ENCODE data around the gene KRTAP4-8. TPM values are rescaled to one million over a fixed set of nuclear protein-coding genes. Genes with fewer than 3 reads are reported as not detected.

KRTAP4-8 gene
- total RNA-seq = not detected in 2 replicates

DNA sequence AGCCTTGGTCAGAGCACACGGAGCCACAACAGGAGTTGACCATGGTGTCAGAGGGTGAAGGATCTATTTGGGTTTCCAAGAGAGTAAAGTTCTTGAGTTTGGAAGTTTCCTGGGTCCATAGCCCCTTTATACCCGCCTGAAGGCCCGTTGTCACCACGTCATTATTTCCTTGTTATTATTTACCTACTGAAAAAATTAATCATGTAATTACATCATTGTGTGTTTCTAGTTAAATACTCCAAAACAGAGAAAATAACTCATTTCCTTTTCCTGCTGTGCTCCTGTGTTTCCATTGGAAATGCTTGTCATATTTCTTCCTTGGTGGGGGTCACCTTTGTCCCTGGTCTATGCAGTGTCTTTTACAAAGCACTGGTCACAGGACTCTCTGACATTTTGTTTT lies at the start of gene KRTAP4-8:
TSS of gene KRTAP4-8 (minus strand) at position 101 of the 400 bp plus-strand sequence. CDS start at position 43, 58 bp downstream.

DNA sequence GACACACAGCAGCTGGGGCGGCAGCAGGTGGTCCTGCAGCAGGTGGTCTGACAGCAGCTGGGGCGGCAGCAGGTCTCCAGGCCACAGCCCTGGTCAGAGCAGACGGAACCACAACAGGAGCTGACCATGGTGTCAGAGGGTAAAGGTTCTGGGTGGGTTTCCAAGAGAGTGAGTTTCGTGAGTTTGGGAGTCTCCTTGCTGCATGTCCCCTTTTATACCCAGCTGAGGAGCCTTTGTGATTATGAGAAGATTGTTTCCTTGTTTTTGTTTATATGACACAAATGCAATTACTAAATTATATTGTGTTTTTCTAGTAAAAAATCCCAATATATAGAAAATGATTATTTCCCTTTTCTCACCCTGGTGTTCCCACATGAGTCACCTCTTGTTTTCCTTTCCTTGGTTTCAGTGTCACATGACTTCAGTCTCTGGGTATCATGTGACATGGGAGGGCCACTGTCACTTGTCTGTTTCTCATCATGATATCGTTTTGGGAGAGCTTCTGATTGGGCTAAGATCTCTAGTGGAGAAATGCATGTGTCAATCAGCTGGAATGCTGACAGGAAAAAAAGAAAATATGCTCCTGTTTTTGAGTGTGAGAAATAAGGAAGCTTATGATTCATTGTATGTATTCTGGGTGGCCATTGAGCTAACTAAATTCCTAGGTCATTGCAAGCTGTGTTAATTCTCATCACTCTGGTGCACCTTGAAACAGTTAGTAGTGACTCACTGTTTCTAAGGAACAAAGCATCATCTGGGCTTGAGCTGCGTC lies 42.6 kb upstream of the KRTAP4-8 start, which contains the start of gene KRTAP4-6:
TSS of gene KRTAP4-6 (minus strand) at position 185 of the 772 bp plus-strand sequence. CDS start at position 128, 57 bp downstream.

DNA sequence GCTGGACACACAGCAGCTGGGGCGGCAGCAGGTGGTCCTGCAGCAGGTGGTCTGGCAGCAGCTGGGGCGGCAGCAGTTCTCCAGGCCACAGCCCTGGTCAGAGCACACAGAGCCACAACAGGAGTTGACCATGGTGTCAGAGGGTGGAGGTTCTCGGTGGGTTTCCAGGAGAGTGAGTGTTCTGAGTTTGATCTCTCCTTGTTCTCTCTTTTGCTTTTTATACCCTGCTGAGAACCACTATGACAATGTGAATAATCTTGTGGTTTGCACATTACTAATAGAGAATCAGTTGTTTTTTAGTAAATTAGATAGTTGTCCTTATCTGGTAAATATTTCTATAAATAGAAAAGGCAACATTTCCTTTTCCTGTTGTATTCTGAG lies 26.0 kb upstream of the KRTAP4-8 start, which contains the start of gene KRTAP4-12:
TSS of gene KRTAP4-12 (minus strand) at position 192 of the 381 bp plus-strand sequence. CDS start at position 132, 60 bp downstream.

DNA sequence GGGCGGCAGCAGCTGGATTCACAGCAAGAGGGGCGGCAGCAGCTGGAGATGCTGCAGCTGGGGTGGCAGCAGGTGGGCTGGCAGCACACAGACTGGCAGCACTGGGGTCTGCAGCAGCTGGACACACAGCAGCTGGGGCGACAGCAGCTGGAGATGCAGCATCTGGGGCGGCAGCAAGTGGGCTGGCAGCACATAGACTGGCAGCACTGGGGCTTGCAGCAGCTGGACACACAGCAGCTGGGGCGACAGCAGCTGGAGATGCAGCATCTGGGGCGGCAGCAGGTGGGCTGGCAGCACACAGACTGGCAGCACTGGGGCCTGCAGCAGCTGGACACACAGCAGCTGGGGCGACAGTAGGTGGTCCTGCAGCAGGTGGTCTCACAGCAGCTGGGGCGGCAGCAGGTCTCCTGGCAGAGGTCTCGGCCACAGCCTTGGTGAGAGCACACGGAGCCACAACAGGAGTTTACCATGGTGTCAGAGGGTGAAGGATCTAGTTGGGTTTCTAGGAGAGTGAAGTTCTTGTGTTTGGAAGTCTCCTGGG lies 20.0 kb upstream of the KRTAP4-8 start, which contains the start of gene KRTAP4-11:
TSS of gene KRTAP4-11 (minus strand) at position 528 of the 541 bp plus-strand sequence. CDS start at position 470, 58 bp downstream.

DNA sequence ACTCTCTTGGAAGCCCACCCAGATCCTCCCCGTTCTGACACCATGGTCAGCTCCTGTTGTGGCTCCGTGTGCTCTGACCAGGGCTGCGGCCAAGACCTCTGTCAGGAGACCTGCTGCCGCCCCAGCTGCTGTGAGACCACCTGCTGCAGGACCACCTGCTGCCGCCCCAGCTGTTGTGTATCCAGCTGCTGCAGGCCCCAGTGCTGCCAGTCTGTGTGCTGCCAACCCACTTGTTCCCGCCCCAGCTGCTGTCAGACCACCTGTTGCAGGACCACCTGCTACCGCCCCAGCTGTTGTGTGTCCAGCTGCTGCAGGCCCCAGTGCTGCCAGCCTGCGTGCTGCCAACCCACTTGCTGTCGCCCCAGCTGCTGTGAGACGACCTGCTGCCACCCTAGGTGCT lies 7.4 kb upstream of the KRTAP4-8 start, which contains the start of gene KRTAP4-9:
TSS of gene KRTAP4-9 (plus strand) at position 43 of the 400 bp plus-strand sequence. CDS start at position 43, 0 bp downstream.

DNA sequence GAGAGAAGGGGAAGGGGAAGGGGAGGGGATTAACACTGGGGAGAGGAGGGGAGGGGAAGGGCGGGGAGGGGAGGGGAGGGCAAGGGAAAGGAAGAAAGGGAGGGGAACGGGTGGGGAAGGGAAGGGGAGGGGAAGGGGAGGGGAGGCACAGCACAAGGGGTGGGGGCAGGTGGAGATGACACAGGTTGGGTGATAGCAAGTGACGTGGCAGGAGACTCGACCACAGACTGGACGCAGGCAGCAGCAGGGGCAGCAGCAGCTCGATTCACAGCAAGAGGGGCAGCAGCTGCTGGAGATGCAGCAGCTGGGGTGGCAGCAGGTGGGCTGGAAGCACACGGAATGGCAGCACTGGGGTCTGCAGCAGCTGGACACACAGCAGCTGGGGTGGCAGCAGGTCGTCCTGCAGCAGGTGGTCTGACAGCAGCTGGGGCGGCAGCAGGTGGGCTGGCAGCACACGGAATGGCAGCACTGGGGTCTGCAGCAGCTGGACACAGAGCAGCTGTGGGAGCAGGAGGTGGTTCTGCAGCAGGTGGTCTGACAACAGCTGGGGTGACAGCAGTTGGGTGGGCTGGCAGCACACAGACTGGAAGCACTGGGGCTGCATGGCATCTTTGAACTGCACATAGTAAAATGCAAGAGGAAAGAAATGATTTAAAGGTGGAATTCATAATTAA lies 3.8 kb upstream of the KRTAP4-8 start, which contains the start of gene KRTAP4-16:
TSS of gene KRTAP4-16 (minus strand) at position 624 of the 674 bp plus-strand sequence. CDS start at position 624, 0 bp downstream.

DNA sequence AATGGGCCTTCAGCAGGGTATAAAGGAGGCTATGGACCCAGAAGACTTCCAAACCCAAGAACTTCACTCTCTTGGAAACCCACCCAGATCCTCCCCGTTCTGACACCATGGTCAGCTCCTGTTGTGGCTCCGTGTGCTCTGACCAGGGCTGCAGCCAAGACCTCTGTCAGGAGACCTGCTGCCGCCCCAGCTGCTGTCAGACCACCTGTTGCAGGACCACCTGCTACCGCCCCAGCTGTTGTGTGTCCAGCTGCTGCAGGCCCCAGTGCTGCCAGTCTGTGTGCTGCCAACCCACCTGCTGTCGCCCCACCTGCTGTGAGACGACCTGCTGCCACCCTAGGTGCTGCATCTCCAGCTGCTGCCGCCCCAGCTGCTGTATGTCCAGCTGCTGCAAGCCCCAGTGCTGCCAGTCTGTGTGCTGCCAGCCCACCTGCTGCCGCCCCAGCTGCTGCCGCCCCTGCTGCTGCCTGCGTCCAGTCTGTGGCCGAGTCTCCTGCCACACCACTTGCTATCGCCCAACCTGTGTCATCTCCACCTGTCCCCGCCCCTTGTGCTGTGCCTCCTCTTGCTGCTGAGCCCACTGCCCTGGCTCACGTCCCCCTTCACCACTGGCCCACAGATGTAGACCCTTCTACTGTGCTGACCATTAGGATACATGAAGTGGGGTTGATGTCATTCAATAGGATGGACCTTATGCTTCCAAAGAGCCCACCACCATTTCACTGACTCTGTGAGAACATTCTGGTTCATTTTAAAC lies 13.7 kb downstream of the KRTAP4-8 start, which contains the start of gene KRTAP4-7:
TSS of gene KRTAP4-7 (plus strand) at position 51 of the 757 bp plus-strand sequence. CDS start at position 108, 57 bp downstream.

DNA sequence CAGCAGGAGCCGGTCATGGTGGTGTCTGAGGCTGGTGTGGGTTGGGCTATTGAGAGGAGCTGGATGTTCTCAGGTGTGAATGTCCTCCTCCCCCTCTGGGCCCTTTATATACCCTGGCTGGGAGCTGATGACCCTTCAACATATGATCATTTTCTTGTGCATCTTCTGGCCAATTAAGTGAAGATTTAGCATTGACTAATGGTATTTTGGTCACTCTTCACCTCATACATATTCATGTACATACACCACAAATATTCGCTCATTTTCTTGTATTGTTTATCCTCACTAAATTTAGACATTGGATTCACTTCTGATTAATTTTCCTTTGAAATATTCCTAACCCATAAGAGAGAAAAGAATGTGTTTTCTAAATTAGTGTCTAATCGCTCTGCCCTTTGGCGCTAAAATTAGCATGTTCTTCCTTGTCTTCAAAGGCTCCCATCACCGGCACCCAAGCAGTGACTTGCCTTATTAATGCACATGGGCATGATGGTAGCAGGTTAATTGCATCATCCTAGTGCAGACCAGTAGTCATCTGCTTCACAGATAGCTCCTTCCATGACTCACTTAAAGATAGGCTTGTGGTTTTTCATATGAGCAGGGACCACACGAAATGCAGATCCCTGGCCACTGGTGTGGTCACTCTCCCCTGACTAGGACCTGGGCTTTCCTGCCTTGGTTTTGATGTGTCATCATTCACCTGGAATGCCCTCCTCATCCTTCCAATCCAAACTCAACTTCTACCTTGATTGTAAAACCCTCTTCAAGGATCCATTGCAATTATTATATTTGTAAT lies 31.9 kb downstream of the KRTAP4-8 start, which contains the start of gene KRTAP2-4:
TSS of gene KRTAP2-4 (minus strand) at position 51 of the 796 bp plus-strand sequence. CDS start at position 17, 34 bp downstream.

DNA sequence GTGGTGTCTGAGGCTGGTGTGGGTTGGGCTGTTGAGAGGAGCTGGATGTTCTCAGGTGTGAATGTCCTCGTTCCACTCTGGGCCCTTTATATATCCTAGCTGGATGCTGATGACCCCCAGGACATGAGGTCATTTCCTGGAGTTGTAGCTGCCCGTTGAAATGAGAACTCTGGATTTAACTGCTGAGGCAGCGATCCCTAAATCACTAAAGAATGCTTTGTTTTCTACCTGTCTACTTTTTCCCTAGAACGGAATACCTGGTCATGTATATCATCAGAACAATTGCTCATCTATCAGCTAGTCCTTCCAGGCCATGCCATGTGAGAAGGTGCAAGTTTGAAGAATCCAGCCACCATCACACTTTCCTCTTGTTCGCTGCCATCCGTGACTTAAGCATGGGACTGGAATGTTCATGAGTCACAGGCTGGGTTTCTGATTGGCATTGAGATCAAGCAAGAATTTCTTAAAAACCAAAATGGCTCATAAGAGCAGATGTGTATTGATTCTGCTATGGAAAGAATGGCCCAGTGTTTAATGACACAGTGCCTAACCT lies 37.8 kb downstream of the KRTAP4-8 start, which contains the start of gene KRTAP2-3:
TSS of gene KRTAP2-3 (minus strand) at position 63 of the 553 bp plus-strand sequence. CDS start 64 bp downstream, outside the sequence.

DNA sequence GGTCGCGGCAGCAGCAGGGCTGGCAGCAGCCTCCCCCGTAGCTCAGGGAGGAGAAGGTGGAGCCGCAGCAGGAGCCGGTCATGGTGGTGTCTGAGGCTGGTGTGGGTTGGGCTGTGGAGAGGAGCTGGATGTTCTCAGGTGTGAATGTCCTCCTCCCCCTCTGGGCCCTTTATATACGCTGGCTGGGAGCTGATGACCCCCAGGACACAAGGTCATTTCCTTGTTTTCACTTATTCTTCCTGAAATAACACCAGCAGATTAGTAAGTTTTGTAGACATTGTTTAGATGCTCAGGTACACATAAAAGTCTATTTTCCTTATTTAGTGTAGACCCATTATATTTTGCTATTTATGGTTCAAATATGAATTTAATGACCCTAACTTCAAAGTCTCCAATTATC lies 42.8 kb downstream of the KRTAP4-8 start, which contains the start of gene KRTAP2-2:
TSS of gene KRTAP2-2 (minus strand) at position 101 of the 400 bp plus-strand sequence. CDS start at position 82, 19 bp downstream.

Other genes with a start within 250 kb of the KRTAP4-8 start
- not detected in 2 replicates for gene KRT12, start 230.9 kb downstream of the KRTAP4-8 start, total RNA-seq
- gene KRT20, start 212.9 kb downstream of the KRTAP4-8 start, total RNA-seq = not detected in 2 replicates
- 0.17 and 0.87 TPM in 2 replicates for gene KRT23, start 160.5 kb downstream of the KRTAP4-8 start, total RNA-seq
- not detected in 2 replicates for gene KRT39, start 131.2 kb downstream of the KRTAP4-8 start, total RNA-seq
- not detected in 2 replicates for gene KRT40, start 113.8 kb downstream of the KRTAP4-8 start, total RNA-seq
- not detected in 2 replicates for gene KRTAP3-3, start 104.0 kb downstream of the KRTAP4-8 start, total RNA-seq
- gene KRTAP3-2, start 98.2 kb downstream of the KRTAP4-8 start, total RNA-seq = not detected in 2 replicates
- not detected in 2 replicates for gene KRTAP3-1, start 89.0 kb downstream of the KRTAP4-8 start, total RNA-seq
- gene KRTAP1-5, start 70.9 kb downstream of the KRTAP4-8 start, total RNA-seq = 2.2 TPM in 1 of 2 replicates, not detected in the other
- not detected in 2 replicates for gene KRTAP1-4, start 67.9 kb downstream of the KRTAP4-8 start, total RNA-seq
- gene KRTAP1-3, start 63.3 kb downstream of the KRTAP4-8 start, total RNA-seq = not detected in 2 replicates
- not detected in 2 replicates for gene KRTAP1-1, start 56.7 kb downstream of the KRTAP4-8 start, total RNA-seq
- not detected in 2 replicates for gene KRTAP2-1, start 50.8 kb downstream of the KRTAP4-8 start, total RNA-seq
- gene KRTAP2-2, start 42.9 kb downstream of the KRTAP4-8 start, total RNA-seq = not detected in 2 replicates
- gene KRTAP2-3, start 38.0 kb downstream of the KRTAP4-8 start, total RNA-seq = not detected in 2 replicates
- gene KRTAP2-4, start 32.3 kb downstream of the KRTAP4-8 start, total RNA-seq = not detected in 2 replicates
- not detected in 2 replicates for gene KRTAP4-7, start 14.0 kb downstream of the KRTAP4-8 start, total RNA-seq
- gene KRTAP4-16, start 4.1 kb upstream of the KRTAP4-8 start, total RNA-seq = not detected in 2 replicates
- not detected in 2 replicates for gene KRTAP4-9, start 7.2 kb upstream of the KRTAP4-8 start, total RNA-seq
- gene KRTAP4-11, start 20.2 kb upstream of the KRTAP4-8 start, total RNA-seq = not detected in 2 replicates
- not detected in 2 replicates for gene KRTAP4-12, start 26.0 kb upstream of the KRTAP4-8 start, total RNA-seq
- not detected in 2 replicates for gene KRTAP4-6, start 42.4 kb upstream of the KRTAP4-8 start, total RNA-seq
- gene KRTAP4-5, start 51.7 kb upstream of the KRTAP4-8 start, total RNA-seq = not detected in 2 replicates
- not detected in 2 replicates for gene KRTAP4-4, start 62.6 kb upstream of the KRTAP4-8 start, total RNA-seq
- gene KRTAP4-3, start 70.1 kb upstream of the KRTAP4-8 start, total RNA-seq = not detected in 2 replicates
- not detected in 2 replicates for gene KRTAP4-2, start 80.1 kb upstream of the KRTAP4-8 start, total RNA-seq
- gene KRTAP4-1, start 86.8 kb upstream of the KRTAP4-8 start, total RNA-seq = not detected in 2 replicates
- not detected in 2 replicates for gene KRTAP9-1, start 91.7 kb upstream of the KRTAP4-8 start, total RNA-seq
- not detected in 2 replicates for gene KRTAP9-2, start 128.5 kb upstream of the KRTAP4-8 start, total RNA-seq
- not detected in 2 replicates for gene KRTAP9-3, start 134.3 kb upstream of the KRTAP4-8 start, total RNA-seq
- gene KRTAP9-8, start 139.9 kb upstream of the KRTAP4-8 start, total RNA-seq = not detected in 2 replicates
- gene KRTAP9-4, start 151.5 kb upstream of the KRTAP4-8 start, total RNA-seq = not detected in 2 replicates
- gene KRTAP9-9, start 157.2 kb upstream of the KRTAP4-8 start, total RNA-seq = not detected in 2 replicates
- gene KRTAP9-6, start 167.2 kb upstream of the KRTAP4-8 start, total RNA-seq = not detected in 2 replicates
- not detected in 2 replicates for gene KRTAP9-7, start 177.6 kb upstream of the KRTAP4-8 start, total RNA-seq
- not detected in 2 replicates for gene KRTAP29-1, start 204.7 kb upstream of the KRTAP4-8 start, total RNA-seq
- not detected in 2 replicates for gene KRTAP16-1, start 211.2 kb upstream of the KRTAP4-8 start, total RNA-seq
- not detected in 2 replicates for gene KRTAP17-1, start 217.6 kb upstream of the KRTAP4-8 start, total RNA-seq